Measurements from ENCODE around the gene C12orf56. TPM values are rescaled to one million over a fixed set of nuclear protein-coding genes. Genes with fewer than 3 reads are reported as not detected.
"Not testable (repeated sequence)": the region's sequence is repeated elsewhere in the genome, so short reads cannot be mapped to it uniquely, and the experiment has no call there.

The C12orf56 gene
- total and polyA plus RNA-seq, 8 donors, result 1.5 to 1.7 (median 1.5) TPM; not detected in 5

DNA sequence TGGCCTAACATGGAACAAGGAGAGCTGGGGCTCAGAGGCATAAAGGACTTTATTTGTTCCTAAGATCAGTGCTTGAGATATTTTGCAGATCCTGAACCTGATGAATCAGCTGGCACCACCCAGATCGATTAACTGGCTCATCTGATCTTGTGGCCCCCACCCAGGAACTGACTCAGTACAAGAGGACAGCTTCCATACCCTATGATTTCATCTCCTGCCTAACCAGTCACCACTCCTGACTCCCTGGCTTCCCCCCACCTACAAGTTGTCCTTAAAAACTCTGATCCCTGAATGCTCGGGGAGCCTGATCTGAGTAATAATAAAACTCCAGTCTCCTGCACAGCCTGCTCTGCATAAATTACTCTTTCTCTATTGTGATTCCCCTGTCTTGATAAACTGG, 5.1 kb downstream of the C12orf56 start:
- H3K27me3 ChIP-seq, result peaks cover 0 to 14% (median 8%) of the 10 kb centered on the region in 3 donors
- TF ChIP-seq POLR2A (IDR thresholded peaks at IDR 0.05), result no peak
- no peak for TF ChIP-seq CTCF (IDR thresholded peaks at IDR 0.05)
- no peak for TF ChIP-seq EP300 (IDR thresholded peaks at IDR 0.05)
- no peak for TF ChIP-seq POLR2AphosphoS5 (IDR thresholded peaks at IDR 0.05)
- intact Hi-C loops (cut with DNase I; ENCODE audit: low total_unique reads), result no loop called here
- no peak overlapping the region for H3K27ac ChIP-seq
- H3K36me3 ChIP-seq, result no peaks in the 10 kb centered on the region
- no peak overlapping the region for H3K4me3 ChIP-seq
- DNase-seq, result no peak
- peaks cover 5 to 7% (median 5%) of the 10 kb centered on the region in 4 donors for H3K4me1 ChIP-seq
- 42 to 65% (median 56%) methylated on average over 2 of the region's 2 CpGs for WGBS, 5 donors
- H3K9me3 ChIP-seq, result peaks cover 0 to 8% (median 4%) of the 10 kb centered on the region in 4 donors

GRCh38 chr12:64385019-64385418, 5.5 kb downstream of the C12orf56 start:
- H3K27ac ChIP-seq, result no peak overlapping the region
- intact Hi-C loops (cut with DNase I; ENCODE audit: low total_unique reads), result no loop called here
- peaks cover under 1 to 3% (median under 1%) of the 10 kb centered on the region in 4 donors for H3K4me1 ChIP-seq
- TF ChIP-seq POLR2AphosphoS5 (IDR thresholded peaks at IDR 0.05), result no peak
- TF ChIP-seq CTCF (IDR thresholded peaks at IDR 0.05), result no peak
- no peak for TF ChIP-seq POLR2A (IDR thresholded peaks at IDR 0.05)
- no peak for TF ChIP-seq EP300 (IDR thresholded peaks at IDR 0.05)
- peaks cover 0 to 9% (median 3%) of the 10 kb centered on the region in 3 donors for H3K27me3 ChIP-seq
- H3K4me3 ChIP-seq, result no peak overlapping the region
- 80 to 93% (median 89%) methylated on average over 3 of the region's 3 CpGs for WGBS, 5 donors
- no peak for DNase-seq
- peaks cover 0 to 13% (median 6%) of the 10 kb centered on the region in 4 donors for H3K9me3 ChIP-seq
- no peaks in the 10 kb centered on the region for H3K36me3 ChIP-seq

DNA sequence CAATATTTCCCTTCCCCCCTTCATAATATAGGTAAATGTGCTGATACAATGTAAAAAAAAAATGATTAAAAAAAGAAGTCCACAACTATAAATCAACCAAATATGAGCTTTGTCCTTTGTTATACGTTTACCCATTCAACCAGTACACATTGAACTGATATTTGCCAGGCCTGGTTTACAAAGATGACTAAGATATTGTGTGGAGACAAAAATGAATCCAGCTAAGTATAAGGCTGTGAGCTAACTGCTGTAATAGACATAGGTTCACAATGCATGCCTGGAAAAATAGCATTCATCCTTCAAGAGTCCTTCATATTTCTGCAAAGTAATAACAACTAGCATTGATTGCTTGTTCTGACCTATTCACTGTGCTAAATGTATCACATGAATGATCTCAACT, 6.9 kb downstream of the C12orf56 start:
- WGBS, 5 donors, result 53 to 65% (median 61%) methylated on average over 1 of the region's 1 CpG

GRCh38 chr12:64362721-64363305, 27.7 kb downstream of the C12orf56 start:
- DNase-seq, result no peak
- Histone ChIP-seq H3K27ac (no peak overlapping the region), H3K4me3 (no peak overlapping the region), H3K36me3 (no peaks in the 10 kb centered on the region), H3K27me3 (no peaks in the 10 kb centered on the region), H3K9me3 (no peaks in the 10 kb centered on the region), H3K4me1 (no peaks in the 10 kb centered on the region)
- no peak for TF ChIP-seq POLR2A (IDR thresholded peaks at IDR 0.05)
- no peak for TF ChIP-seq CTCF (IDR thresholded peaks at IDR 0.05)
- no peak for TF ChIP-seq EP300 (IDR thresholded peaks at IDR 0.05)
- no peak for TF ChIP-seq POLR2AphosphoS5 (IDR thresholded peaks at IDR 0.05)
- intact Hi-C loops (cut with DNase I; ENCODE audit: low total_unique reads), result no loop called here
- 87 to 94% (median 90%) methylated on average over 4 of the region's 4 CpGs for WGBS, 5 donors

More for the DNA sequence above, 6.9 kb downstream of the C12orf56 start:
- no peak overlapping the region for H3K27ac ChIP-seq
- H3K4me3 ChIP-seq, result no peak overlapping the region
- H3K36me3 ChIP-seq, result no peaks in the 10 kb centered on the region
- H3K27me3 ChIP-seq, result no peaks in the 10 kb centered on the region
- DNase-seq, result no peak
- TF ChIP-seq CTCF (IDR thresholded peaks at IDR 0.05) (no peak), POLR2AphosphoS5 (IDR thresholded peaks at IDR 0.05) (no peak), EP300 (IDR thresholded peaks at IDR 0.05) (no peak), POLR2A (IDR thresholded peaks at IDR 0.05) (no peak)
- intact Hi-C loops (cut with DNase I; ENCODE audit: low total_unique reads), result no loop called here
- H3K4me1 ChIP-seq, result no peaks in the 10 kb centered on the region
- peaks cover 0 to 13% (median 6%) of the 10 kb centered on the region in 4 donors for H3K9me3 ChIP-seq

DNA sequence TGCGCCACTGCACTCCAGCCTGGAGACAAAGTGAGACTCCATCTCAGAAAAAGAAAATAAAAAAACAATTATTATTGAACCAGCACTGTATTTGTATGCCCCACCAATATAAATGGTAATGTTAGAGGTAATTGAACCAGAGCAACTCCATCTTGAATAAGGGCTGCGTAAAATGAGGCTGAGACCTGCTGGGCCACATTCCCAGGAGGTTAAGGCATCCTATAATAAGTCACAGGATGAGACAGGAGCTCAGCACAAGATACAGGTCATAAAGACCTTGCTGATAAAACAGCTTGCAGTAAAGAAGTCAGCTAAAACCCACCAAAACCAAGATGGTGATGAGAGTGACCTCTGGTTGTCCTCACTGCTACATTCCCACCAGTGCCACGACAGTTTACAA, 29.4 kb downstream of the C12orf56 start:
- H3K4me3 ChIP-seq; DNase-seq; H3K27ac ChIP-seq; intact Hi-C loops (cut with DNase I; ENCODE audit: low total_unique reads); H3K4me1 ChIP-seq; H3K36me3 ChIP-seq; H3K27me3 ChIP-seq; H3K9me3 ChIP-seq: not testable (repeated sequence)
- 83 to 91% (median 87%) methylated on average over 3 of the region's 3 CpGs for WGBS, 5 donors

DNA sequence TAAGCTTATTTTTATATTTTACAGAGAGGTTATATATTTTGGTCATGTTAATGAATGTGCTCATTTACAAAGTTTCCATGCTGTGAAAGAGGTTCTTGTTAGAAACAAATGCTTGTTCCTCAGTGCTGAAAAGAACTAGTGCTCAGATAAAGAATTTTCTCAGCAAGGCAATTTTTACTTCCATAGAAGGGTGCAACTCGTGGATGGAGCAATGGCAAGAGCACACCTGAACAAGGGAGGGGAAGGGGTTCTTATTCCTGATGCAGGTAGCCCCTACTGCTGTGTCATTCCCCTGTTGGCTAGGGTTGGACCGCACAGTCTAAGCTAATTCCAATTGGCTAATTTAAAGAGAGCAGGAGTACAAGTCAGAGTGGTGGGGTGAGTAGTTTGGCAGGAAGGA, 34.3 kb downstream of the C12orf56 start:
- 80 to 89% (median 88%) methylated on average over 2 of the region's 2 CpGs for WGBS, 5 donors
- intact Hi-C loops (cut with DNase I; ENCODE audit: low total_unique reads); H3K36me3 ChIP-seq: not testable (repeated sequence)

More for the DNA sequence above, 34.3 kb downstream of the C12orf56 start:
- H3K27ac ChIP-seq, H3K4me1 ChIP-seq, H3K27me3 ChIP-seq, DNase-seq, H3K4me3 ChIP-seq: not testable (repeated sequence)
- peaks cover 0 to 32% (median 18%) of the 10 kb centered on the region in 4 donors for H3K9me3 ChIP-seq

Measured in stomach (tissue), 9 donors.